Middle frontal gyrus (tissue), 1 donor: ENCODE measurements around the gene PAQR5.
"Not testable (repeated sequence)": the region's sequence is repeated elsewhere in the genome, so short reads cannot be mapped to it uniquely, and the experiment has no call there.

Experiments
- DNase-seq: peaks from one replicate; pipeline ENCODE4 v3.0.0-alpha.2; 2015; ENCODE audit warnings: low spot score; ENCODE audit errors: extremely low spot score

Gene PAQR5

GRCh38 chr15:69351333-69351732 is 52.6 kb downstream of the PAQR5 start:
- DNase-seq, result no peak

- no peak for DNase-seq
These were observed 53.2 kb downstream of the PAQR5 start for GRCh38 chr15:69351884-69352283.

- DNase-seq, result no peak
These were observed 59.4 kb downstream of the PAQR5 start for GRCh38 chr15:69357773-69358771.

- DNase-seq, result no peak
These were observed 60.1 kb downstream of the PAQR5 start for GRCh38 chr15:69358850-69359249.

- DNase-seq, result no peak
These were observed 61.0 kb downstream of the PAQR5 start for GRCh38 chr15:69359722-69360121.

- no peak for DNase-seq
These were observed 61.9 kb downstream of the PAQR5 start for GRCh38 chr15:69360642-69361041.

GRCh38 chr15:69367236-69367635 is 68.5 kb downstream of the PAQR5 start:
- no peak for DNase-seq

GRCh38 chr15:69369631-69370030 is 70.9 kb downstream of the PAQR5 start:
- no peak for DNase-seq

GRCh38 chr15:69373406-69373805 is 74.7 kb downstream of the PAQR5 start:
- no peak for DNase-seq

- no peak for DNase-seq
These were observed 76.6 kb downstream of the PAQR5 start for GRCh38 chr15:69375151-69375790.

GRCh38 chr15:69377216-69377970 is 78.7 kb downstream of the PAQR5 start:
- no peak for DNase-seq

GRCh38 chr15:69380100-69380725 is 81.5 kb downstream of the PAQR5 start:
- no peak for DNase-seq

GRCh38 chr15:69380726-69381105 is 82.0 kb downstream of the PAQR5 start:
- no peak for DNase-seq

- DNase-seq, result not testable (repeated sequence)
These were observed 83.5 kb downstream of the PAQR5 start for GRCh38 chr15:69382176-69382575.

- DNase-seq, result not testable (repeated sequence)
These were observed 85.4 kb downstream of the PAQR5 start for GRCh38 chr15:69384066-69384465.

- no peak for DNase-seq
These were observed 86.2 kb downstream of the PAQR5 start for GRCh38 chr15:69384626-69385598.

- DNase-seq, result no peak
These were observed 87.1 kb downstream of the PAQR5 start for GRCh38 chr15:69385831-69386230.

GRCh38 chr15:69386284-69386683 is 87.6 kb downstream of the PAQR5 start:
- DNase-seq, result no peak

GRCh38 chr15:69388260-69388705 is 89.6 kb downstream of the PAQR5 start:
- DNase-seq, result no peak

- DNase-seq, result no peak
These were observed 90.7 kb downstream of the PAQR5 start for GRCh38 chr15:69389426-69389825.
